Measurements from ENCODE around the gene ENPP6.

ENPP6 gene

GRCh38 chr4:184094532-184095159 lies 123.0 kb downstream of the ENPP6 start:
- no peaks in the 10 kb centered on the region for H3K27me3 ChIP-seq (ENCODE audit: insufficient read depth, low read length, poor library complexity, severe bottlenecking)
- no peaks in the 10 kb centered on the region for H3F3A ChIP-seq (ENCODE audit: low read depth)
- no peak overlapping the region for H3K9ac ChIP-seq (ENCODE audit: low read depth, low read length, poor library complexity, severe bottlenecking)
- H3K9me2 ChIP-seq (replicated peaks; ENCODE audit: low read depth, low read length): no peaks in the 10 kb centered on the region
- no peak overlapping the region for H3K4me2 ChIP-seq (ENCODE audit: low read depth, low read length, poor library complexity, severe bottlenecking)
- no peaks in the 10 kb centered on the region for H3K9me3 ChIP-seq (ENCODE audit: insufficient read depth, low read depth, low read length)
- no peaks in the 10 kb centered on the region for H3K79me2 ChIP-seq (ENCODE audit: insufficient read depth, low read length)
- H3K4me1 ChIP-seq (ENCODE audit: insufficient read depth, low read length, poor library complexity, severe bottlenecking): no peaks in the 10 kb centered on the region
- H2AFZ ChIP-seq (ENCODE audit: low read length): no peak overlapping the region
- H4K20me1 ChIP-seq (ENCODE audit: insufficient read depth, low read length, poor library complexity, severe bottlenecking): no peaks in the 10 kb centered on the region
- no peak overlapping the region for H3K4me3 ChIP-seq (ENCODE audit: low read length, poor library complexity, severe bottlenecking)
- TF ChIP-seq CTCF (conservative IDR thresholded peaks at IDR 0.05; ENCODE audit: low read length) (no peak), EZH2phosphoT487 (IDR thresholded peaks at IDR 0.05; ENCODE audit: borderline replicate concordance) (no peak)
- no peaks in the 10 kb centered on the region for H3K36me3 ChIP-seq (ENCODE audit: insufficient read depth, low read length)

DNA sequence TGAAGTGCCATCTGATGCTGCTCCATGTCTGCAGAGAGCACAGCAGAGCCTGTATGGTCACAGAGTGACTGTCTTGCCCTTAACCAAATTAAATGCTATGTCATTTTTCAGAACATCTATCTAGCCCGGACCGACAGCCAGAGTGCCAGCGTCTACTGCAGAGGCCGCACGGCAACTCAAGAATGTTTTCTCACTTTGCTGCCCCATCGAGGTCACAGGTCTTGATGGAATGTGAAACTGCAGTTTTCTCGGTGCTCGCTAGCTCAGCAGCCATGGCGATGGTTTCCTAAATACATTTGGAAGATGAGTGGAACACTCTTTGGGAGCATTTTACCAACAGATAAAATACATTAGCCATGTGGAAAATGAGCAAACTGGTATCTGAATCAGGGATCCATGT lies 125.7 kb downstream of the ENPP6 start:
- no peak overlapping the region for H3K4me2 ChIP-seq (ENCODE audit: low read depth, low read length, poor library complexity, severe bottlenecking)
- H3K27me3 ChIP-seq (ENCODE audit: insufficient read depth, low read length, poor library complexity, severe bottlenecking): no peaks in the 10 kb centered on the region
- TF ChIP-seq EZH2phosphoT487 (IDR thresholded peaks at IDR 0.05; ENCODE audit: borderline replicate concordance): no peak
- no peak for TF ChIP-seq CTCF (conservative IDR thresholded peaks at IDR 0.05; ENCODE audit: low read length)

DNA sequence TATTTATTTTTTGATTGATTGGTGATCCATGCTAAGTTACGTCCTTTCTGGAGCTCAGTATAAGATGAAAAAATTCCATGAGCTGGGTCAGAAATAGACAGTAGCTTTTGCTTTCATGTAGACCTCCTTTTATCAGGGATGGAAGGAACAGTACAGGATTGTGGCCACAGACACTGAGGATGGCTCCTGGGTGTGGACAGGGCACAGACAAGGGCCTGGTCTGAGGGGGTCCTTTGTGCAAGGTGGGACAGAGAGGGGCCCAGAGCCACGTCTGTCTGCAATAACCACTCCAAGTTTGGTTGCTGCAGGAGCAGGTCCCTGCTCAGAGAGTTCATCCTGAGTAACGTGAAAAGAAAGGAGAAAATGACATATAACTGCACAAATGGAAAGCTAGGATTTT lies 127.1 kb downstream of the ENPP6 start:
- H3K9me3 ChIP-seq (ENCODE audit: insufficient read depth, low read depth, low read length): no peaks in the 10 kb centered on the region
- H3K4me2 ChIP-seq (ENCODE audit: low read depth, low read length, poor library complexity, severe bottlenecking): no peak overlapping the region
- H3K79me2 ChIP-seq (ENCODE audit: insufficient read depth, low read length): no peaks in the 10 kb centered on the region
- H3K9ac ChIP-seq (ENCODE audit: low read depth, low read length, poor library complexity, severe bottlenecking): no peak overlapping the region
- no peak overlapping the region for H3K4me3 ChIP-seq (ENCODE audit: low read length, poor library complexity, severe bottlenecking)
- no peak for TF ChIP-seq EZH2phosphoT487 (IDR thresholded peaks at IDR 0.05; ENCODE audit: borderline replicate concordance)
- no peak for TF ChIP-seq CTCF (conservative IDR thresholded peaks at IDR 0.05; ENCODE audit: low read length)
- H4K20me1 ChIP-seq (ENCODE audit: insufficient read depth, low read length, poor library complexity, severe bottlenecking): no peaks in the 10 kb centered on the region
- no peaks in the 10 kb centered on the region for H3F3A ChIP-seq (ENCODE audit: low read depth)
- H2AFZ ChIP-seq (ENCODE audit: low read length): no peak overlapping the region
- no peaks in the 10 kb centered on the region for H3K9me2 ChIP-seq (replicated peaks; ENCODE audit: low read depth, low read length)
- no peaks in the 10 kb centered on the region for H3K36me3 ChIP-seq (ENCODE audit: insufficient read depth, low read length)
- H3K4me1 ChIP-seq (ENCODE audit: insufficient read depth, low read length, poor library complexity, severe bottlenecking): no peaks in the 10 kb centered on the region
- H3K27me3 ChIP-seq (ENCODE audit: insufficient read depth, low read length, poor library complexity, severe bottlenecking): no peaks in the 10 kb centered on the region

More for the DNA sequence above, 125.7 kb downstream of the ENPP6 start:
- Histone ChIP-seq H3K4me1 (ENCODE audit: insufficient read depth, low read length, poor library complexity, severe bottlenecking) (no peaks in the 10 kb centered on the region), H4K20me1 (ENCODE audit: insufficient read depth, low read length, poor library complexity, severe bottlenecking) (no peaks in the 10 kb centered on the region), H3K36me3 (ENCODE audit: insufficient read depth, low read length) (no peaks in the 10 kb centered on the region), H3K9me3 (ENCODE audit: insufficient read depth, low read depth, low read length) (no peaks in the 10 kb centered on the region), H3K4me3 (ENCODE audit: low read length, poor library complexity, severe bottlenecking) (no peak overlapping the region), H3K9ac (ENCODE audit: low read depth, low read length, poor library complexity, severe bottlenecking) (no peak overlapping the region), H3K79me2 (ENCODE audit: insufficient read depth, low read length) (no peaks in the 10 kb centered on the region), H2AFZ (ENCODE audit: low read length) (no peak overlapping the region), H3K9me2 (replicated peaks; ENCODE audit: low read depth, low read length) (no peaks in the 10 kb centered on the region), H3F3A (ENCODE audit: low read depth) (no peaks in the 10 kb centered on the region)
